GM18508 (cell line): ENCODE measurements around the gene NAT16.

Source experiments
- ATAC-seq: cut with Tn5 transposase; IDR thresholded peaks from one replicate; pipeline ENCODE4 v1.9.1; 2021; ENCODE audit warnings: moderate number of reproducible peaks; ENCODE audit not compliant: insufficient read depth, unreplicated experiment

NAT16 gene

GRCh38 chr7:101162551-101163278 lies 17.4 kb downstream of the NAT16 start:
- no peak for ATAC-seq

GRCh38 chr7:101161692-101162471 lies 18.2 kb downstream of the NAT16 start:
- ATAC-seq: no peak

- no peak for ATAC-seq
These were observed 19.2 kb downstream of the NAT16 start for GRCh38 chr7:101160910-101161309.

GRCh38 chr7:101159696-101160674 lies 20.1 kb downstream of the NAT16 start:
- ATAC-seq: no peak

GRCh38 chr7:101156866-101157589 lies 23.1 kb downstream of the NAT16 start:
- ATAC-seq: no peak

- no peak for ATAC-seq
These were observed 23.8 kb downstream of the NAT16 start for GRCh38 chr7:101156277-101156676.

- no peak for ATAC-seq
These were observed 24.8 kb downstream of the NAT16 start for GRCh38 chr7:101155303-101155702.

GRCh38 chr7:101154693-101155102 lies 25.4 kb downstream of the NAT16 start:
- ATAC-seq: no peak

- peak; percentile 61 for ATAC-seq
These were observed 26.0 kb downstream of the NAT16 start, which contains the start of gene AP1S1 for GRCh38 chr7:101153969-101154692. TSS of gene AP1S1 (plus strand) at chr7:101154476. CDS start at chr7:101154515, 39 bp downstream.

- no peak for ATAC-seq
These were observed 28.0 kb downstream of the NAT16 start for GRCh38 chr7:101151908-101152651.

GRCh38 chr7:101140746-101141382 lies 39.2 kb downstream of the NAT16 start:
- no peak for ATAC-seq

- ATAC-seq: no peak
These were observed 39.8 kb downstream of the NAT16 start for GRCh38 chr7:101140339-101140699.

GRCh38 chr7:101138213-101138870 lies 41.8 kb downstream of the NAT16 start:
- no peak for ATAC-seq

GRCh38 chr7:101137651-101138212 lies 42.4 kb downstream of the NAT16 start:
- ATAC-seq: no peak

GRCh38 chr7:101134399-101134980 lies 45.6 kb downstream of the NAT16 start:
- no peak for ATAC-seq

- no peak for ATAC-seq
These were observed 46.3 kb downstream of the NAT16 start for GRCh38 chr7:101133621-101134398.
